Inflammatory macrophage treated with lipopolysaccharide for 4 hours (primary cell): ENCODE data around the gene BTBD19.

ENCODE experiments used
- DNase-seq: peaks from one replicate; pipeline ENCODE4 v3.0.0-alpha.2; 2020

Gene BTBD19

GRCh38 chr1:44862829-44863401, 54.6 kb downstream of the BTBD19 start:
- peak; percentile 26 for DNase-seq
